Measurements from ENCODE around the gene SUPT3H. TPM values are rescaled to one million over a fixed set of nuclear protein-coding genes. Genes with fewer than 3 reads are reported as not detected.
A peak's percentile ranks its signal among the peaks of the same experiment; 100 is the strongest.

Gene SUPT3H
- polyA plus RNA-seq, 1 donor (not counting 4 experiments of a cell fraction or from before 2014, with no cell fraction given), result 7.6 TPM

DNA sequence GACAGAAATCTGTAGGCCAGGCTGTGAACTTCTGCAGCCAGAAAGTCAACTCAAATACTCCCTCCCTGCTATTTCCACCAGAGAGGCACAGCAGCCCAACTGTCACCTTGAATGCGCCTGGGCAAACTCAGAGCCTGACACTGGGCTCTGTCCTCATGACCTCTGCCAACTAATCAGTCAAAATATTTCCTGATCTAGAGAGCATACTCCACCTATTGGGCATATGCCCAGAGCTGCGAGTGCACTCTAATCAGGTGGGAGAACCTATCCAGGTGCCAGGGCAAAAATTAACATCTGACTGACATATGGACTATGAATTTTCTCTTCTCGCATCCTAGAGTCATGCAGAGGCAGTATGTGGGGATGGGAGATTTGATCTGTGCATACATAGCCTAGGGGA, 455.9 kb downstream of the SUPT3H start:
- Histone ChIP-seq H2AFZ (ENCODE audit: control insufficient read depth, low read length) (no peak overlapping the region), H4K20me1 (ENCODE audit: control insufficient read depth, extremely low read depth, insufficient read depth, low read length) (no peaks in the 10 kb centered on the region), H3K27ac (ENCODE audit: control insufficient read depth, insufficient read depth, low read length) (no peak overlapping the region), H3K4me2 (ENCODE audit: control insufficient read depth, extremely low read depth, insufficient read depth, low read depth, low read length) (no peak overlapping the region), H3K4me3 (ENCODE audit: control insufficient read depth in 2 of 3, extremely low read depth in 1 of 3, insufficient read depth in 2 of 3, low read depth in 1 of 3, low read length in 3 of 3) (no peak overlapping the region), H3K4me1 (ENCODE audit: control insufficient read depth, extremely low read depth, insufficient read depth, low read length) (no peaks in the 10 kb centered on the region), H3K79me2 (ENCODE audit: control insufficient read depth, insufficient read depth, low read length) (no peaks in the 10 kb centered on the region), H3K27me3 (ENCODE audit: control insufficient read depth, extremely low read depth, insufficient read depth, low read length) (no peaks in the 10 kb centered on the region), H3K9ac (ENCODE audit: control insufficient read depth, extremely low read depth, insufficient read depth, low read length) (no peak overlapping the region), H3K9me3 (ENCODE audit: control insufficient read depth, low read depth, low read length) (no peaks in the 10 kb centered on the region), H3K36me3 (ENCODE audit: control insufficient read depth in 2 of 2, extremely low read depth in 1 of 2, insufficient read depth in 2 of 2, low read length in 2 of 2) (no peaks in the 10 kb centered on the region), H3K9me1 (ENCODE audit: control insufficient read depth, extremely low read depth, insufficient read depth, low read length) (no peaks in the 10 kb centered on the region)
- TF ChIP-seq, protein P1, sequence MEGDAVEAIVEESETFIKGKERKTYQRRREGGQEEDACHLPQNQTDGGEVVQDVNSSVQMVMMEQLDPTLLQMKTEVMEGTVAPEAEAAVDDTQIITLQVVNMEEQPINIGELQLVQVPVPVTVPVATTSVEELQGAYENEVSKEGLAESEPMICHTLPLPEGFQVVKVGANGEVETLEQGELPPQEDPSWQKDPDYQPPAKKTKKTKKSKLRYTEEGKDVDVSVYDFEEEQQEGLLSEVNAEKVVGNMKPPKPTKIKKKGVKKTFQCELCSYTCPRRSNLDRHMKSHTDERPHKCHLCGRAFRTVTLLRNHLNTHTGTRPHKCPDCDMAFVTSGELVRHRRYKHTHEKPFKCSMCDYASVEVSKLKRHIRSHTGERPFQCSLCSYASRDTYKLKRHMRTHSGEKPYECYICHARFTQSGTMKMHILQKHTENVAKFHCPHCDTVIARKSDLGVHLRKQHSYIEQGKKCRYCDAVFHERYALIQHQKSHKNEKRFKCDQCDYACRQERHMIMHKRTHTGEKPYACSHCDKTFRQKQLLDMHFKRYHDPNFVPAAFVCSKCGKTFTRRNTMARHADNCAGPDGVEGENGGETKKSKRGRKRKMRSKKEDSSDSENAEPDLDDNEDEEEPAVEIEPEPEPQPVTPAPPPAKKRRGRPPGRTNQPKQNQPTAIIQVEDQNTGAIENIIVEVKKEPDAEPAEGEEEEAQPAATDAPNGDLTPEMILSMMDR (optimal IDR thresholded peaks at IDR 0.05 in 1 of 3, IDR thresholded peaks at IDR 0.05 in 1 of 3, conservative IDR thresholded peaks at IDR 0.05 in 1 of 3; ENCODE audit: extremely low read depth in 1 of 3, insufficient read depth in 2 of 3, low read length in 3 of 3), result peak in 2 of 3 experiments; percentile 21 to 30
- TF ChIP-seq EZH2 (IDR thresholded peaks at IDR 0.05; ENCODE audit: low read length), result no peak
- no peak for DNase-seq (ENCODE audit: low read depth, low spot score)
- dilution Hi-C loops (cut with MboI; ENCODE audit: extremely low pct_ligation_motif_present, low sequenced_read_pairs), result no loop called here
- peak; percentile 49 for FAIRE-seq

DNA sequence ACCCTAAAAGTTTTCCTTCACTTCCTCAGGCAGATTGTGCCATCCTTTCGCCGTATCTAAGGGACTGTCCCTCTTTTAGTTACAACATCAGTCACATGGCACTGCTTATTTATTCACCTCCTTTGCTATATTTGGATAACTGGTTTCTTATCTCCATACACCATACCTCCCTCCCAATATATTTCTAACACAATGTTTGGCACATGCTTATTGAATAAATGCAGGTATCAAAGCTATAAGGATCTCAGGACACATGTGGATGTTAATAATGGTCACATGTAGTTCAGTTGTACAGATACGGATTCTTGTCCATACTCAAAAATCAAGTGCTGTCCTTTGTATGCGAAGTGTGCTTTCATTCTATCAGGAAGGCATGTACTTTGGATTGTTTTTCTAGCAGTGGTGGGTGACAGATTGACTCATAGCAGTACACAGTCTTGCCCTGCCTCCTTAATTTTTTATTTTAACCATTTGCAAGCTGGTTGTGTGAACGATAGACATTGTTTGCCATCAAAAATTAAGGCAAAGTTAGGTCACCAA, 456.7 kb downstream of the SUPT3H start:
- dilution Hi-C loops (cut with MboI; ENCODE audit: extremely low pct_ligation_motif_present, low sequenced_read_pairs), result no loop called here

More for the DNA sequence above, 456.7 kb downstream of the SUPT3H start:
- no peaks in the 10 kb centered on the region for H3K9me3 ChIP-seq (ENCODE audit: control insufficient read depth, low read depth, low read length)
- H3K4me3 ChIP-seq (ENCODE audit: control insufficient read depth in 2 of 3, extremely low read depth in 1 of 3, insufficient read depth in 2 of 3, low read depth in 1 of 3, low read length in 3 of 3), result no peak overlapping the region
- FAIRE-seq (no peak), DNase-seq (ENCODE audit: low read depth, low spot score) (no peak)
- no peaks in the 10 kb centered on the region for H3K36me3 ChIP-seq (ENCODE audit: control insufficient read depth in 2 of 2, extremely low read depth in 1 of 2, insufficient read depth in 2 of 2, low read length in 2 of 2)
- H3K9ac ChIP-seq (ENCODE audit: control insufficient read depth, extremely low read depth, insufficient read depth, low read length), result no peak overlapping the region
- H3K4me2 ChIP-seq (ENCODE audit: control insufficient read depth, extremely low read depth, insufficient read depth, low read depth, low read length), result no peak overlapping the region
- H2AFZ ChIP-seq (ENCODE audit: control insufficient read depth, low read length), result no peak overlapping the region
- H3K27ac ChIP-seq (ENCODE audit: control insufficient read depth, insufficient read depth, low read length), result no peak overlapping the region
- no peaks in the 10 kb centered on the region for H3K4me1 ChIP-seq (ENCODE audit: control insufficient read depth, extremely low read depth, insufficient read depth, low read length)
- TF ChIP-seq, protein P1 (optimal IDR thresholded peaks at IDR 0.05 in 1 of 3, IDR thresholded peaks at IDR 0.05 in 1 of 3, conservative IDR thresholded peaks at IDR 0.05 in 1 of 3; ENCODE audit: extremely low read depth in 1 of 3, insufficient read depth in 2 of 3, low read length in 3 of 3), result no peak
- no peak for TF ChIP-seq EZH2 (IDR thresholded peaks at IDR 0.05; ENCODE audit: low read length)
- H3K27me3 ChIP-seq (ENCODE audit: control insufficient read depth, extremely low read depth, insufficient read depth, low read length), result no peaks in the 10 kb centered on the region
- no peaks in the 10 kb centered on the region for H3K9me1 ChIP-seq (ENCODE audit: control insufficient read depth, extremely low read depth, insufficient read depth, low read length)
- no peaks in the 10 kb centered on the region for H4K20me1 ChIP-seq (ENCODE audit: control insufficient read depth, extremely low read depth, insufficient read depth, low read length)
- no peaks in the 10 kb centered on the region for H3K79me2 ChIP-seq (ENCODE audit: control insufficient read depth, insufficient read depth, low read length)
